8988T (cell line): ENCODE results near the gene MBIP.

ENCODE experiments used
- DNase-seq: peaks from one replicate; pipeline ENCODE4 v3.0.0; 2011

The MBIP gene

GRCh38 chr14:36258241-36258640 lies 62.2 kb downstream of the MBIP start:
- no peak for DNase-seq

- no peak for DNase-seq
Measured at GRCh38 chr14:36256126-36256801, 64.2 kb downstream of the MBIP start.

GRCh38 chr14:36254020-36254624 lies 66.3 kb downstream of the MBIP start:
- no peak for DNase-seq
